T-helper 2 cell treated with Interferon-gamma antibody and Interleukin-4, amounts not matched to agents 100 ng/mL and 5 ng/mL, for 36 hours (primary cell): ENCODE data around the gene CLMN. TPM values are rescaled to one million over a fixed set of nuclear protein-coding genes. Genes with fewer than 3 reads are reported as not detected.

Source experiments
- intact Hi-C: fragments of 100-400 bp; cut with micrococcal nuclease; formaldehyde crosslinking; loops from one replicate; pipeline ENCODE4 v1.15.1; 2023
- total RNA-seq: library from RNA; stranded (reverse); gene quantifications from 2 replicates; pipeline ENCODE4 v1.2.3, GENCODE V29; 2022

CLMN gene
- total RNA-seq, 1 donor from 2014 or later, result 1.5 TPM

- intact Hi-C loops, result no loop called here
Observed at GRCh38 chr14:95345032-95345431, 25.3 kb upstream of the CLMN start.

- intact Hi-C loops, result no loop called here
Observed at GRCh38 chr14:95344536-95344935, 24.8 kb upstream of the CLMN start.

- intact Hi-C loops, result no loop called here
Observed at GRCh38 chr14:95341564-95341963, 21.9 kb upstream of the CLMN start.

DNA sequence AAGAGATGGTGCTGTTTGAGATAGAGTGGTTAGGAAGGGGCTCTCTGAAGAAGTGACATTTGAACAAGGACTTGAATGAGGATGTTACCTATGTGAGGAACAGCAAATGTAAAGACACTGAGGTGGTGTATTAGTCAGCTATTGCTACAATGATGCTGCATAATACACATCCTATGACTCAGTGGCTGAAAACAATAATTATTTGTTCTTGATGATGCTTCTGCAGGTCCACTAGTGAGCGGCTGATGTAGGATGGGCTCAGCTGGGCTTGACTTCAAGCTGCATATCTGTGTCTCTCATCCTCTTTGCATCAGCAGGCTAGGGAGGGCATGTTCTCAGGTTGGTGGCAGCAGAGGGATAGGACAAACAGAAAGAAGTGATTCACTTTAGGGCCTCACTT is 21.4 kb upstream of the CLMN start:
- intact Hi-C loops, result no loop called here

- intact Hi-C loops, result no loop called here
Observed at GRCh38 chr14:95340201-95340697, 20.5 kb upstream of the CLMN start.

DNA sequence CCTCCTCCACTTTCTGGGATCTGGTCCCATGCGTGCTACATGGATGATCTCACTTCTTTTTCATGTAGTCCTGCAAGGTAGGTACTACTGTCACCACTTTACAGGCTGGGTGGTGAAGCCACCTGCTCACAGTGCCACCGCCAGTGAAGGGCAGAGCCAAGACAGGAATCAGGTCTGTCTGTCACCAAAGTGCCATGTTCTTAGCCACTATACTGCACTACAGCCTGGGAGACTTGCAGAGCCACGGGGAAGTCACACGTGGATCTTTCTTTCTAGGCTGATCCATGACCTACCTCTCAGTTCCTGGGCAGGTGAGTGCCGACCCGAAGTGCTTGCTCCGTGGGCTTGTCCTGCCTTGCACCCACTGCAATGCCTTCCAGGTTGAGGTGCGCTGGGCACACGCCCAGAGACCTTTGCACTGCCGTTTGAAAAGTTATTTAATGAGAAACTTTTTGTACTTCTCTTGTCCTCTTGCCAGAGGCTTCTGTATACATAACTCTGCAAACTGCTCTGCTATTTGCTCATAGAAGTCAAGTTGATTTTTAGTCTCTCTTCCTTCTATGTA is 19.7 kb upstream of the CLMN start:
- intact Hi-C loops, result no loop called here

DNA sequence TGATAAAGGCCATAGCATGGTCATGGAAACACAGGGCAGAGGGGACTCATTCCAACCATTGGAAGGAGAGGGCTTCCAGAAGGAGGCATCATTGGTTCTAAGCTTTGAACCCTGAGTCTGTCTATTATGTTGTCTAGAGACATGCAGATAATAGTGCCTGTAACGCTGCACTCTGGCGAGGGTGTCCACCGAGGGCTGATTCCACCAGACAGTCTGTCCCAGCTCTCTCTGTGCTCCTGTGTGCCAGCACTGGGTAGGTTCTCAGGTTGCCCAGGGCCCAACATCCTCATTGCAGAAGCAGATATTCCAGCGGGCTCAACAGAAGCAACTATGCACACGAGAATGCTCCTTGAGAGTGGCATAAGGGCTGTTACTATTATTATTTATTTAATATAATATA is 18.7 kb upstream of the CLMN start:
- intact Hi-C loops, result no loop called here

GRCh38 chr14:95337041-95337595 is 17.4 kb upstream of the CLMN start:
- intact Hi-C loops, result no loop called here

DNA sequence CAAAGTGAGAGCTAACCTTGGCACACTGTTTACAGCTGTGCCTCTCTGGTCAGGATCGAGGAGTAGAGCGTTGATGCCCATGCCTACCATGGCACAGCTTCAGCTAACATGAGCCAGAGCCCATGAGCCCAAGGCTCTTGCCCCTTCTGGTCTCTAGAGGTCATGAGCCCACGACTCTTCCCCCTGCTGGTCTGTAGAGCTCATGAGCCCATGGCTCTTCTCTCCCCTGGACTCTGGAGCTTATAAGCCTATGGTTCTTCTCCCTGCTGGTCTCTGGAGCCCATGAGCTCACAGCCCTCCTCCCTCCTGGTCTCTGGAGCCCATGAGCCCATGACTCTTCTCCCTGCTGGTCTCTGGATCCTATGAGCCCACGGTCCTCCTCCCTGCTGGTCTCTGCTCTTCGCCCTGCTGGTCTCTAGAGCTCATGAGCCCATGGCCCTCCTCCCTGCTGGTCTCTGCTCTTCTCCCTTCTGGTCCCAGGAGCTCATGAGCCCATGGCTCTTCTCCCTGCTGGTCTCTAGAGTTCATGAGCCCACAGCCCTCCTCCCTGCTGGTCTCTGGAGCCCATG is 16.6 kb upstream of the CLMN start:
- intact Hi-C loops, result no loop called here

GRCh38 chr14:95335071-95335470 is 15.4 kb upstream of the CLMN start:
- intact Hi-C loops, result no loop called here

DNA sequence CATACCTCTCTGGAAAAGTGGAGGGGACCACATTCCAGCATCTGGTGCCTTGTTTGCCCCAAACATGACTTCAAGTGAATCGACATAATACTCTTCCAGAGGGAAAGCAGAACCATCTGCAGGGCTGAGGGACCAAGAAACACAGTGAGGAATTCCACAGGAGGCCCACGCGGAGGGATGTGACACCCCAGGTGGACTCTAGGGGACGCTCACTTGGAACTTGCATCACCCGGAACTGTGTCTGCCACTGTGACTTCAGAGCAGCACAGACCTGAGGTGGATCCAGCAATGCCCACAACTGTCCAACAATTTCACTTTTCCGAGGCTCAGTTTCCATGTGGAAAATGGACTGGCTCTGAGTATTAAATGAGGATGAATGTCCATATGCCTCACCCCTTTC is 14.3 kb upstream of the CLMN start:
- intact Hi-C loops, result no loop called here

DNA sequence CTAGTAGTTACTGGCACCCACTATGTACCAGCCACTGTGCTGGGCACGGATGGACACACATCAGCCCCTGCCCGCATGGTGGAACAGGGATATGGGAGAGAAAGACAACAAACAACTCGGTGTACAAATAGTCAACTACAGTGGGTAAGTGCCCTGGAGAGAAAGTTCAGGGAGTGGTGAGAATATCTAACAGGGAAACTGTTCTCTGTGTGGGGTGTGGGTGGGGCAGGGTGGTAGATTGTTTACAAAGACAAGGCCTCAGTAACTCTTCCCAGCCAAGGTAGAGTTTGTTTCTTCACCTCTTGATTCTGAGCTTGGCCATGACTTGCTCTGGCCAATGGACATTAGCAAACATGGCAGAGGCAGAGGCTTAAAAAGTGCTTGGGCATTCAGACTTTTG is 12.9 kb upstream of the CLMN start:
- intact Hi-C loops, result no loop called here

- intact Hi-C loops, result no loop called here
Observed at GRCh38 chr14:95331708-95332408, 12.2 kb upstream of the CLMN start.

DNA sequence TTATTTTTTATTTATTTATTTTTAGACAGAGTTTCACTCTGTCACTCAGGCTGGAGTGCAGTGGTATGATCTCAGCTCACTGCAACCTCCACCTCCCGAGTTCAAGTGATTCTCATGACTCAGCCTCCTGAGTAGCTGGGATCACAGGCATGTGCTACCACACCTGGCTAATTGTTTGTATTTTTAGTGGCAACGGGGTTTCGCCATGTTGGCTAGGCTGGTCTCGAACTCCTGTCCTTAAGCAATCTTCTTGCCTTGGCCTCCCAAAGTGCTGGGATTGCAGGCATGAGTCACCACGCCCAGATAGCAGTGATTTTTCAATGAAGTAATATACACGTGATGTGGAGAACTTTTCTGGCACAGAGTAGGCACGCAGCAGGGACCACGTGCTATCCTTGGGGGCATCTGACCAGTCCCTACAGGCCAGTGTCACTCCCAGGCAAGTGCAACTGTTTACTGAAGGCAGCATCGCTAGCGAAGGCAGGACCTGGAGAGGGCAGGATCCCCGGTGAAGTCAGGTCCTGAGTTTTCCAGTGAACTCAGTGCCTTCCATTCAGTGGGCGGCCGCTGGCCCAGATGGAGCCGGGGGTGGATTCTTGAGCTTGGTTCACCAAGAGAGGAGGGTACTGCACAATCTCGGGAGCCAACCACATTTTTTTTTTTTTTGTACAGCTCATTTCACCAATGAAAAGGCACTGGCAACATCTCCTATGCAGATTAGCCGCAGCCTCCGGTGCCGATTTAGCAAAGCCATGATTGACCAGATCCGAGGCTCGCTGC is 11.1 kb upstream of the CLMN start:
- intact Hi-C loops, result no loop called here

GRCh38 chr14:95329941-95330340 is 10.2 kb upstream of the CLMN start:
- intact Hi-C loops, result no loop called here

DNA sequence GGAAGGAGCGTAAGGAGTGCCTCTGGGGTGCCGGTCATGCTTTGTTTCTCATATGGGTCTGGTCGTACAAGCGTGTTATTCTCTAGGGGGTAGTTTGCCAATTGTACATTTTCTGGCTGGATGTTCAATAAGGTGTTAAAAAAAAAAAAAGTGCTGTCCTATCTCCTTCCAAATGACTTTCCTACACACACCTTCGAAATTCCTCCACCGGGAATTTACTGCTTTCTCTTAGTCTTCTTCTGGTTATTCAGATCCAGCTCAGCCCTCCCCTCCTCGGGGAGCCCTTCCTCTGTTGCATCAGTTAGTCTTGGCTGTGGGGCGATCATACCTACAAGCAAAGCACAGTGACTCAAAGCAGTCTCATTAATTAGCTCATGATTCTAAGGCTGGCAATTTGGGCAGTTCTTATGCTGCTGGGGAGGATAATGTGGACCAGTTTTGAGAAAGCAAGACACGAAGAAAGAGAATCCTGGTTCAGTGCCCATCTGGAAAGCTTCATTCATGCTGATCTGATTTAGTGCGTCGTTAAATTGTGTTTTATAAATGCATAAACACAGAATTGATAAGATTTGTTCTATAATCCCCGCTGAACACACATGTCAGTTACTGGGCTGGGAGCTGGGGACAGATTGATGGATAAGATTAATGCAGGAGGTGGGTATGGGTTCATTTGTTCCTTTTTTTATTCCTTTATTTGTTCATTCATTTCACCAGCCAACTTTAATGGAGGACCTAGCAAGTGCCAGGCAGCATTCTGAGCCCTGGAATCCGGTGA is 9.2 kb upstream of the CLMN start:
- intact Hi-C loops, result no loop called here

GRCh38 chr14:95327558-95328374 is 8.1 kb upstream of the CLMN start:
- intact Hi-C loops, result no loop called here

DNA sequence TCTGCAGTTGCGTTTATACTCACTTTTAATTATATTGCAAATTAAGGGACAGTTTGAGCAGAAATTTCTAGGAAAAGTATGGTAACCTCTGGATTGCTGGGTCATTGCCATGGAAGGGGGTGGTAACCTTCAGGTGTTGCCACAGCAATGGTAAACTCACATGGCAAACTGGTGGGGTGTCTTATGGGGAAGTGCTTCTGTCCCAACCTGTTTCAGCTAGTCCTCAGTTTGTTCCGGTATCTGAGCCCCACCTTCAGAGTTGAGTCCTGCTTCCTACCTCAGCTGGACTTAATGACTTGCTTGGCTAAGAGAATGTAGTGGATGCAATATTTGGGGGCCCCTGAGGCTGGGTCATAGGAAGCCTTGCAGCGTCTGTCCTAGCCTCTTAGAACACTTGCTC is 7.3 kb upstream of the CLMN start:
- intact Hi-C loops, result no loop called here

- intact Hi-C loops, result no loop called here
Observed at GRCh38 chr14:95323917-95324316, 4.2 kb upstream of the CLMN start.

- intact Hi-C loops, result no loop called here
Observed at GRCh38 chr14:95323361-95323760, 3.7 kb upstream of the CLMN start.
